H54 (cell line): Measurements from ENCODE around the gene UBAP2.
A peak's percentile ranks its signal among the peaks of the same experiment; 100 is the strongest.

Experiments
- DNase-seq: peaks from one replicate; pipeline ENCODE4 v3.0.0; 2011; ENCODE audit warnings: low spot score, mixed read lengths; ENCODE audit not compliant: insufficient read length
- FAIRE-seq: peaks from 3 replicates; lab custom pipeline; 2011; peaks lifted over from hg19 to GRCh38; lab: Jason Lieb, UNC
- POLR2A ChIP-seq: IDR thresholded peaks from 2 replicates; pipeline ENCODE4 v1.6.1; 2011; ENCODE audit warnings: low read depth, mild to moderate bottlenecking, low read length

UBAP2 gene

DNA sequence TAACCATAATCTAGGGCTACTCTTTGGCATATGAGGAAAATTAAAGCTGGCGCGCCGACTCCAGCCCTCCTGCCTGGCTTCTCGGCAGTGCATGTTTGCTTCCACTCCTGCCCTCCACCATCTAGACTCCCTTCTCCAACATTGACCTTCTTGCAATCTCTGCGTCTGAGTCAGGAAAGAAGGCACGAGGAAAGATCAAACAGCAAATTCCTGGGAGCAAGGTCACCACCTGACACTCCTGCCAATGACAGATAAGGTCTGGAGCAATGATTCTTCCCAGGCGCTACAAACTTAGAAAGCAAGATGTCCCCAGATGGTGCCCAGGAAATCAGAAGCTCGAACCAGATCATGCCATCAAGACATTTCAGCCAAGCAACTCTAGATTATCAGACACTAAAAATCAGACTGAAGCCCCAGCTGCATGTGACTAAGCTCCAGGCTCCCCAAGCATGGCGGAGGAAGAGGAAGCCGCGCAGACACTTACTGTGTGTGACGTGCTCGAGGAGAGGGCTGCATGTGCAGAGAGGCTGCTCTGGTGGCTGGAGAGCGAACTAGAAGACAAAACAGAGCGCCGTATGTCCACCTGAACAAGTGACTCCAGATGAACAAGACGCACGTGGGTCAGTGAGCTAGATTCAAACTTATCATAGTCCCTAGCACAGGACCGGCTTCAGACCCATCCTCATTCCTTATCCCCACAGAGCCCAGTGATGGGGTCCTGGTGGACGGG, 116.4 kb downstream of the UBAP2 start:
- TF ChIP-seq POLR2A: no peak
- DNase-seq: no peak
- no peak for FAIRE-seq

GRCh38 chr9:33931326-33931725, 117.4 kb downstream of the UBAP2 start:
- no peak for FAIRE-seq

DNA sequence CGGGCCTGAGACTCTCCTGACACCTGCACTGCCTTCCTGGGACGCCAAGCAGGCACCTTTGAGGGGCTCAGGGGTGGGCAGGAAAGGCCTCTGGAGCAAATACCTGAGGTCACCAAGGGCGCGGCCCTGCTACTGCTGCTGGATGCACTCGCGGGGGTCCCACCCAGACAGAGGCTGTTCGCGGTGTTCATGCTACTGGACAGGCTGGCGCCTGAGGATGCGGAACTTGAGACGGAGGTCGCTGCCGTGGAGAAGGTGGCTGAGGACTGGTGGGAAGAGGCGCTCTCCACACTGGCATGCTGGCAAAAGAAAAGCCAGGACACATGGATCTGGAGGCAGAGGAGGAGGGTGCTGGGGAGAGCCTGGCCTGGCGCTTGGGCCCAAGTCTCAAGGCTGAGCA, 121.0 kb downstream of the UBAP2 start:
- FAIRE-seq (no peak), DNase-seq (no peak)

More at GRCh38 chr9:33931326-33931725, 117.4 kb downstream of the UBAP2 start:
- DNase-seq: no peak
- TF ChIP-seq POLR2A: no peak

DNA sequence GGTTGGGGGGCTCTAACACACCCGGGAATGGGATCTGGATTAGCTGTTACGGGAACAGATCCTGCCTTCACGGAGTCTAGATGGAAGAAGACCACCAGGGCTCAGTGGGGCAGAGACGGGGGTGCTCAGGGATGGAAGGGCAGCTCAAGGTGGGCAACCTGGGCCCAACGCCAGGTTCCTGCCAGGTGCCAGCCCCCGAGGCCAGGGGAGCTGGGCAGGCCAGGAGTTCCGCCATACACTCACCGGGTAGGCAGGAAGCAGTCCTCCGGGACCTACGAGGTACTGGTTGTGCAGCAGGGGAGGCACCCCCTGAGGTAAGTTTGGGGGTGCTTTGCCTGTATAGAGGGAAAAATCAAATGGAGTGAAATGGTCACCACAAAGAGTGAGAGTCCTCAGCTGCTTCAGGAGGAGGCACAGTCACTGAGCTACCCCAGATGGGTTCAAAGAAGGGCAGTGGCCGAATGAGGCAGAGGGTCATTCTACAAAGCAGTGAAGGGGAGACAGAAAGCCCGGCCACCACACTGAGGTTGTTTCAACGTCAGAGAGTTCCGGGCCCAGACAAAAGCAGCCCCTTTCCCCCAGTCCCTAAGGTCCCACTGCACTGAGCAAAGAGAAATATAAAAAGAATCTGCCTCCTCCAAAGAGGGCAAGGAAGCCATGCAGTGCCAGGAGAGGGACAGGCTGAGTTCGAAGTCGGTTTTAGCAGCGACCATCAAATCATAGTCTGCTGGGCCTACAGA, 121.8 kb downstream of the UBAP2 start:
- no peak for FAIRE-seq

More for the DNA sequence above, 121.0 kb downstream of the UBAP2 start:
- TF ChIP-seq POLR2A: no peak

DNA sequence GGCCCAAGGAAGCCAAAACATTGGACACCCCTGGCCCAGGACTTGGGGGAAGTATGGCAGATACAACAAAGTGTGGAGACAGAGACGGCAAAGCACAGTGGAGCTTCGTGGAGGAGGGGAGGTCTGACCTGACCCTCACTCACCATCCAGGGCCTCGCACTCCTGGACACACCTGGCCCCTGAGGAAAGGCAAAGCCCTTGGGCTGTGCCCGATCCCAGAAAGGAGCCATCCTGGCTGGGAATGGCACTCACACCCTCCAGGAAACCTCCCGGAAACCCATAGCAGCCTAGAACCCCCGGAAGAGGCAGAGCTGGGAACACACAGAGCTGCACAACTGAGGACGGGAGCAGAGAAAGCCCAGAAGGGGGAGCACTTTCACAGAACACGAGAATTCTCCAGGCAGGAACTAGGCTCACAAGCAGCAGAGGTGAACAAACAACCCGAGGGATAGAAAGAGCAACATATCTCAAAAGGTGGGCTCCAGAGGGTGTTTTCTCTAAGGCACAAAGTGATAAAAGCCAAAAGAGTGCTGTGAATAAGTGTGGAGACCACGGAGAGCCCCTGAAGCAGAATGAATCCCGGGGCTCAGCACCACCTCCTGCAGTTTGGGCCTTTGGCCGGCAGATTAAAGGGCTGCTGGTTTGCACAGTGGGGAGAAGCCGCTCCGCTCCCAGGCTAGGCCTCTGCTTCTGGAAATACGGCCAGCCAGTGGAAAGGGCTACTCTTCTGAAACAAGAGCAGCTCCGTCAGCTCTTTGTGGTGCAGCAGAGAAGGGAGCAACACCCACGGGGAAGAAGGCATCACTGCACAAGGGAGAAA, 123.5 kb downstream of the UBAP2 start:
- no peak for FAIRE-seq

More for the DNA sequence above, 121.8 kb downstream of the UBAP2 start:
- DNase-seq: no peak
- TF ChIP-seq POLR2A: no peak

DNA sequence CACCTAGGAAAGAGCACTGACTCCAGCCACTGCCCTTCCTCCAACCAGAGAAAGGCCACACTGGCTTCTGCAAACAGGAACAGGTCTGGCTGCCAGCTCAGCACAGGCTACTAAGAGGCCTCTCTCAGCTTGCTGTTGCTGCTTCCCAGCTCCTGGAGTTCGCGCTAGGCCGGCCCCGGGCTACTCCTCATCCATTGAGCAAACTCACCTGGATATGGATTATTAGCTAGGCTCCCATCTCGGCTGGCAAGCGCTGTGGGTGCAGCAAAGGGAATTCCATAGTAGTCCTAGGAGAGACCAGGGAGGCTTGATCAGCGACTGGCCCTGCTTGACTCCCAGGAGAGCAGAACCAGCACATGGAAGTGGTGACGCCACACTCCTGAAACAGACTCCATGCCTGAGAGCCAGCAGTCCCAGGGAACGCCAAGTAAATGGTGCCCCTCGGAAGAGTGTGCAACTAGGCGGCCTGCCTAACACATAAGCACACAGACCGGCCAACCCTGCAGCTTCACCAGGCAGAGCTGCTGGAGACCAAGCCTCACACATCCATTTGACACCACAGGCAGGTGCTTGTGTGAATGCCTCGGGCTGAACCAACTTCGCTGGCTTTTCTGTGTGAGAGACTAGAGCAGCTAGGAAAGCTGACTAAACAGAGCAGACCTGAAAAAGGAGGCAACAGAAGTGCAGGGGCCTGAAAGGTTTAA, 124.5 kb downstream of the UBAP2 start:
- TF ChIP-seq POLR2A: no peak
- no peak for FAIRE-seq

More for the DNA sequence above, 123.5 kb downstream of the UBAP2 start:
- DNase-seq: peak; percentile 13
- TF ChIP-seq POLR2A: no peak

GRCh38 chr9:33923079-33923478, 125.6 kb downstream of the UBAP2 start:
- no peak for FAIRE-seq
- DNase-seq: no peak
- no peak for TF ChIP-seq POLR2A

More for the DNA sequence above, 124.5 kb downstream of the UBAP2 start:
- no peak for DNase-seq

DNA sequence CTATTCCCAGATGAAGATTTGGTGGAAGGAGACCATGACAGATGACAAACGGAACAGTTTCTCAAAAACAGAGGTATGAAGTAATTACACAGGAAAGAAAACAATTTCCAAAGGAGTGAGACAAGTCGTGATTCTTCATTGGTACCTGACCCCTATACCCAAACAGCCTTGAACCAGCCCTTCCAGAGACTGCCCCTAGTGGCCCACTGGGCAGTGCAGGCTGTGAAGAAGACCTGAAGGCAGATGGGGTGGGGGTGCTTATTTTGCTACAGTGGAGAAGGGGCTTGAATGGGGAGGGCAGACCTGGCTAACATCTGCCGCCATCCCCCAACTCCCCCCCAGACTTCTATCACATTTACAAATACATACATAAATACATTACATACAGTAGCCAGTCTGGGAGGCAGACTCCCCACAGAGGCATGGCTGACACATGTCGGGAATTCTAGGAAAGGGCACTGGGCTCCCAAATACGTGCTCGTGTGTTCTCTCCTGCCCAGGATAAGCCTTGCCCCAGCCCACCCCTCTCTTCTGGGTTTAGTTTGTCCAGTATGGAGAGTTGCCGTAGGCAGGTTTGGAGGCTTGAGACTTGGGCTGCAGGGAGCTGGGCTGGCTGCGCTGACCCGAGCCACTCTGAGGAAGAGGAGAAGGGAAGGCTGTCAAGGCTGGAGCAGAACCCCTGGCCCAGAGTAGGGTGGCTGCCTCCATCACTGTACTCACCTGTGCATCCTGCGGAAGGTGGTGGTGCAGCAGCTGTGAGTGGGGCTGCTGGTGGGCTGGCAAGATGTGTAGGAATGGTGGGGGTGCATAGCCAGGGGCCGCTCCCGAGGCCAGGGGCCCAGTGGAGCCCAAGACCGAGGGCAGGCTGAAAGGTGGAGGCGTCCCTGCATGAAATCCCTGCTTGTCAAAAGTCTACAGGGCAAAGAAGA, 126.5 kb downstream of the UBAP2 start:
- no peak for TF ChIP-seq POLR2A
- DNase-seq (peak; percentile 12), FAIRE-seq (no peak)

- no peak for DNase-seq
- no peak for TF ChIP-seq POLR2A
- FAIRE-seq: no peak
Measured at GRCh38 chr9:33919276-33919897, 129.3 kb downstream of the UBAP2 start.

GRCh38 chr9:33917036-33917435, 131.7 kb downstream of the UBAP2 start:
- FAIRE-seq (no peak), DNase-seq (no peak)
- TF ChIP-seq POLR2A: no peak

DNA sequence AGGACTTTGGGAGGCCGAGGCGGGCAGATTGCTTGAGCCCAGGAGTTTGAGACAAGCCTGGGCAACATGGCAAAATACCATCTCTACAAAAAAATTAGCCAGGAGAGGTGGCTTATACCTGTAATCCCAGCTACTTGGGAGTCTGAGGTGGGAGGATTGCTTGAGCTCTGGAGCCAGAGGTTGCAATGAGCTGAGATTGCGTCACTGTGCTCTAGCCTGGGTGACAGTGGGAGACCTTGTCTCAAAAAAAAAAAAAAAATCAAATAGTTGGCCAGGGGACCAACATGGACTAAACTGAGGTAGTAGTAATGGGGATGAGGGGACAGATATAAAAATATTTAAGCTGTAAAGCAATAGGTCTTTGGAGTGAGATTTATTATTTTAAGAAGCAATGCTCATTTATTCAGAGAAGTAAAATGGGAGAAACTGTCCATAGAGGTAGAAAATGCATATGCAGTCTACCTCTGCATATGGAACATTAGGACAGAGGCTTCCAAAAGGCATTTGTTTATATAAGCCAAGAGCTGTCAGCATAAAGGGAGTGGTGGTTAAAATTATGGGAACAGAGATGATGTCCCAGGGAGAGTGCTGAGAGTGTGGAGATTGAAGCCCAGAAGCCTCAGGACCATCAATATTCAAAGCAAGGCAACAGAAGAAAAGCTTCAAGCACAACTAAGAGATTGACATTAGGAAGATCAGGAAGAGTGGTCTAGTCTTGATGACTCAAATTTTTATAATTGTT, 133.6 kb downstream of the UBAP2 start:
- TF ChIP-seq POLR2A: no peak
- FAIRE-seq (no peak), DNase-seq (no peak)

DNA sequence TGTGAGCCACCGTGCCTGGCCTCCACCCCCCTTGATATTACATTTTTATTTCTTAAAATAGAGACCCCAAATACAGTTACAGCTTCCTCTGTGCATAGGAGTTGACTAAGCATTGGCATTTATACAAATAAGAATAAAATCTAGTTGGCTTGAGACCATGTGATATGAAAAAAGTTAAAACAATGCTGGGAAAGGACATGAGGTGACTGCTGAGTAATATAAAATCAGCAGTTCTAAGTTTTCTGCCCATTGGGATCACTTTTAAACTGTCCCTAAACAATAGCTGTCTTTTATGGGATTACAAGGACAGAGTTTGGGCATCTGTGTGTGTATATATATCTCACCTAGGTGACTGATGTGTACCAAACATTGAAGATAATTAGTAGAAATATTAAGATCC, 135.1 kb downstream of the UBAP2 start:
- DNase-seq: no peak
- TF ChIP-seq POLR2A: no peak
- no peak for FAIRE-seq
